ENCODE data around the gene IL31. TPM values are rescaled to one million over a fixed set of nuclear protein-coding genes. Genes with fewer than 3 reads are reported as not detected.
"Not testable (repeated sequence)": the region's sequence is repeated elsewhere in the genome, so short reads cannot be mapped to it uniquely, and the experiment has no call there.

The IL31 gene
- total RNA-seq, 2 donors from 2014 or later = not detected

- DNase-seq (ENCODE audit: low spot score) = peak; percentile 20
- H3K9me3 ChIP-seq = no peaks in the 10 kb centered on the region
- H3K4me3 ChIP-seq = peak within 1 kb of the TSS; percentile 36 to 48
- no peak within 1 kb of the TSS for H3K27ac ChIP-seq
- no peaks in the 10 kb centered on the region for H3K4me1 ChIP-seq (replicated peaks)
- intact Hi-C loops (cut with DNase I) = no loop called here
- TF ChIP-seq POLR2A (IDR thresholded peaks at IDR 0.05) = no peak
- WGBS = 6% methylated on average over 34 of the region's 63 CpGs
- H3K36me3 ChIP-seq = no peaks in the 10 kb centered on the region
- no peaks in the 10 kb centered on the region for H3K27me3 ChIP-seq (replicated peaks; ENCODE audit: insufficient read depth)
Measured at GRCh38 chr12:122182887-122183587, 9.0 kb upstream of the IL31 start, which contains the start of gene LRRC43. LRRC43 (plus strand) TSS chr12:122183123; CDS start chr12:122183145, 22 bp downstream.

- H3K4me1 ChIP-seq (replicated peaks); H3K27me3 ChIP-seq (replicated peaks; ENCODE audit: insufficient read depth); H3K9me3 ChIP-seq; H3K27ac ChIP-seq; DNase-seq (ENCODE audit: low spot score); H3K36me3 ChIP-seq; intact Hi-C loops (cut with DNase I); H3K4me3 ChIP-seq: not testable (repeated sequence)
- WGBS = 83% methylated on average over 4 of the region's 4 CpGs
Measured at GRCh38 chr12:122176473-122176872, 2.5 kb upstream of the IL31 start.

GRCh38 chr12:122172262-122172939 is 1.6 kb downstream of the IL31 start:
- no peak for DNase-seq (ENCODE audit: low spot score)
- no peak for TF ChIP-seq CTCF (IDR thresholded peaks at IDR 0.05)
- TF ChIP-seq POLR2AphosphoS5 (IDR thresholded peaks at IDR 0.05) = no peak
- no peaks in the 10 kb centered on the region for H3K27me3 ChIP-seq (replicated peaks; ENCODE audit: insufficient read depth)
- H3K36me3 ChIP-seq = no peaks in the 10 kb centered on the region
- H3K9me3 ChIP-seq = no peaks in the 10 kb centered on the region
- no peak overlapping the region for H3K4me3 ChIP-seq
- H3K4me1 ChIP-seq (replicated peaks) = no peaks in the 10 kb centered on the region
- H3K27ac ChIP-seq = no peak overlapping the region
- intact Hi-C loops (cut with DNase I) = no loop called here
- WGBS = 55% methylated on average over 17 of the region's 17 CpGs

- 93% methylated on average over 5 of the region's 5 CpGs for WGBS
- no peak overlapping the region for H3K27ac ChIP-seq
- H3K27me3 ChIP-seq (replicated peaks; ENCODE audit: insufficient read depth) = no peaks in the 10 kb centered on the region
- no peak overlapping the region for H3K4me3 ChIP-seq
- intact Hi-C loops (cut with DNase I) = no loop called here
- no peaks in the 10 kb centered on the region for H3K9me3 ChIP-seq
- TF ChIP-seq POLR2AphosphoS5 (IDR thresholded peaks at IDR 0.05) (no peak), CTCF (IDR thresholded peaks at IDR 0.05) (no peak), POLR2A (IDR thresholded peaks at IDR 0.05) (no peak)
- H3K4me1 ChIP-seq (replicated peaks) = no peaks in the 10 kb centered on the region
- no peaks in the 10 kb centered on the region for H3K36me3 ChIP-seq
- no peak for DNase-seq (ENCODE audit: low spot score)
Measured at GRCh38 chr12:122171399-122171798, 2.6 kb downstream of the IL31 start.

- Histone ChIP-seq H3K36me3 (no peaks in the 10 kb centered on the region), H3K27ac (no peak overlapping the region), H3K4me3 (no peak overlapping the region), H3K9me3 (no peaks in the 10 kb centered on the region), H3K27me3 (replicated peaks; ENCODE audit: insufficient read depth) (no peaks in the 10 kb centered on the region), H3K4me1 (replicated peaks) (no peaks in the 10 kb centered on the region)
- no peak for DNase-seq (ENCODE audit: low spot score)
- intact Hi-C loops (cut with DNase I) = no loop called here
- TF ChIP-seq POLR2A (IDR thresholded peaks at IDR 0.05) (no peak), POLR2AphosphoS5 (IDR thresholded peaks at IDR 0.05) (no peak), CTCF (IDR thresholded peaks at IDR 0.05) (no peak)
- WGBS = 95% methylated on average over 3 of the region's 3 CpGs
Measured at GRCh38 chr12:122168492-122168891, 5.5 kb downstream of the IL31 start.

All from prostate gland (tissue), 2 donors.